GM12878 (cell line): ENCODE measurements around the gene GNG12. TPM values are rescaled to one million over a fixed set of nuclear protein-coding genes. Genes with fewer than 3 reads are reported as not detected.

Source experiments
- ATAC-seq: fragments of 200-7000 bp; cut with Tn5 transposase; 3 replicates; pipeline ENCODE4 v1.9.1; 2020; ENCODE audit warnings: mild to moderate bottlenecking, moderate library complexity
- BruUV-seq: library from RNA; stranded (reverse); fragments of 400-500 nt; replicated peaks from 2 replicates; lab custom pipeline; 2021; lab: Mats Ljungman, UMichigan
- CTCF ChIA-PET: fragments of 300-600 bp; sonication (Branson Sonifier 250); formaldehyde crosslinking; extraction: SDS; loops from one replicate; lab custom pipeline; 2021; ENCODE audit warnings: inconsistent platforms; lab: Yijun Ruan, JAX
- POLR2A ChIA-PET: fragments of 350-600 bp; formaldehyde crosslinking; extraction: SDS; loops from one replicate; lab custom pipeline; 2021; ENCODE audit warnings: inconsistent platforms; lab: Charles Lee
- RAD21 ChIA-PET: fragments of 300-600 bp; sonication (Branson Sonifier 250); formaldehyde crosslinking; loops from one replicate; lab custom pipeline; 2023; ENCODE audit warnings: antibody characterized with exemption; ENCODE audit not compliant: unreplicated experiment; lab: Charles Lee
- SMC1A ChIA-PET: fragments of 300-600 bp; sonication (Branson Sonifier 250); formaldehyde crosslinking; loops from one replicate; lab custom pipeline; 2023; ENCODE audit not compliant: unreplicated experiment, uncharacterized antibody; lab: Charles Lee
- DNase-seq: peaks from one replicate; pipeline ENCODE4 v3.0.0-alpha.2; 2011; ENCODE audit warnings: low read depth, low spot score
- FAIRE-seq: peaks from 3 replicates; lab custom pipeline; 2011; peaks lifted over from hg19 to GRCh38; lab: Jason Lieb, UNC
- H2AFZ ChIP-seq: 2 replicates; pipeline ENCODE4 v1.6.0; 2011; ENCODE audit warnings: low read depth, low read length, control low read depth; ENCODE audit not compliant: control insufficient read depth
- H3K27ac ChIP-seq: 2 replicates; pipeline ENCODE4 v1.5.1; 2011; ENCODE audit warnings: control low read depth; ENCODE audit not compliant: control insufficient read depth, insufficient read depth
- H3K27me3 ChIP-seq, 2 experiments: replicated peaks in 1 of 2; 2 replicates each; pipeline versions ENCODE4 v1.6.0 to v1.6.1; 2011; ENCODE audit warnings: low read length in 1 of 2; ENCODE audit not compliant: control insufficient read depth in 2 of 2, insufficient read depth in 2 of 2
- H3K36me3 ChIP-seq, 2 experiments: 2 replicates each; pipeline ENCODE4 v1.5.1; 2011; ENCODE audit warnings: low read length in 1 of 2; ENCODE audit not compliant: control insufficient read depth in 2 of 2, insufficient read depth in 2 of 2
- H3K4me1 ChIP-seq: 2 replicates; pipeline ENCODE4 v1.6.1; 2011; ENCODE audit warnings: mild to moderate bottlenecking, low read length, moderate library complexity, mixed read lengths; ENCODE audit not compliant: control insufficient read depth, insufficient read depth
- H3K4me2 ChIP-seq: 2 replicates; pipeline ENCODE4 v1.6.0; 2011; ENCODE audit warnings: control low read depth; ENCODE audit not compliant: control insufficient read depth, insufficient read depth
- H3K4me3 ChIP-seq: fragments of 200-600 bp; sonication (generic); 2 replicates; pipeline ENCODE4 v1.5.1; 2016
- H3K79me2 ChIP-seq: 2 replicates; pipeline ENCODE4 v1.6.0; 2011; ENCODE audit warnings: low read length; ENCODE audit not compliant: control insufficient read depth, insufficient read depth
- H3K9ac ChIP-seq: 2 replicates; pipeline ENCODE4 v1.8.0; 2011; ENCODE audit warnings: low read length, control low read depth, mixed read lengths; ENCODE audit not compliant: control insufficient read depth, insufficient read depth
- H3K9me3 ChIP-seq: replicated peaks from 3 replicates; pipeline ENCODE4 v1.5.1; 2011; ENCODE audit warnings: mild to moderate bottlenecking, low read length; ENCODE audit not compliant: control insufficient read depth, insufficient read depth
- H4K20me1 ChIP-seq: 2 replicates; pipeline ENCODE4 v1.6.0; 2011; ENCODE audit not compliant: control insufficient read depth, insufficient read depth
- BCL3 ChIP-seq: IDR thresholded peaks from 2 replicates; pipeline ENCODE4 v1.6.1; 2011; ENCODE audit warnings: borderline replicate concordance, low read depth, mild to moderate bottlenecking, moderate library complexity, low read length; ENCODE audit not compliant: insufficient read depth, poor library complexity, severe bottlenecking
- BCLAF1 ChIP-seq: fragments of 450-650 bp; IDR thresholded peaks from 2 replicates; pipeline ENCODE4 v1.6.1; 2017; ENCODE audit warnings: antibody characterized with exemption, mild to moderate bottlenecking, moderate library complexity
- E2F4 ChIP-seq: IDR thresholded peaks from 2 replicates; pipeline ENCODE4 v1.6.1; 2012; ENCODE audit warnings: low read depth, low read length, improper control_type of control experiment
- ELK1 ChIP-seq: IDR thresholded peaks from 2 replicates; pipeline ENCODE4 v1.6.1; 2012; ENCODE audit warnings: low read depth, low read length, improper control_type of control experiment
- EP300 ChIP-seq, 2 experiments: fragments of 150-350 bp in 1 of 2; IDR thresholded peaks; 2 replicates each; pipeline ENCODE4 v1.6.1; 2011 to 2012; ENCODE audit warnings: low read depth in 2 of 2, low read length in 2 of 2, borderline replicate concordance in 1 of 2, improper control_type of control experiment in 1 of 2, inconsistent platforms in 1 of 2; ENCODE audit not compliant: control insufficient read depth in 1 of 2
- NFXL1 ChIP-seq: fragments of 450-650 bp; IDR thresholded peaks from 2 replicates; pipeline ENCODE4 v1.6.1; 2017; ENCODE audit warnings: antibody characterized with exemption, mild to moderate bottlenecking, borderline replicate concordance
- POLR2AphosphoS5 ChIP-seq: IDR thresholded peaks from 2 replicates; pipeline ENCODE4 v1.6.1; 2011; ENCODE audit warnings: mild to moderate bottlenecking, low read length, inconsistent platforms
- USF1 ChIP-seq: IDR thresholded peaks from 2 replicates; pipeline ENCODE4 v1.6.1; 2011; ENCODE audit warnings: borderline replicate concordance, low read depth, mild to moderate bottlenecking, moderate library complexity, mixed read lengths, low read length; ENCODE audit not compliant: insufficient read depth; ENCODE audit errors: extremely low read length
- ZBTB4 ChIP-seq: fragments of 450-650 bp; formaldehyde crosslinking; IDR thresholded peaks from 2 replicates; pipeline ENCODE4 v1.4.0; 2022; ENCODE audit warnings: mild to moderate bottlenecking, moderate library complexity
- WGBS: methylation state at CpG from one replicate; pipeline ENCODE4 v1.1.6; 2016; ENCODE audit warnings: low lambda C conversion rate; ENCODE audit not compliant: insufficient replicate concordance, insufficient coverage; ENCODE audit errors: missing lambda C conversion rate; 5-methylcytosine and 5-hydroxymethylcytosine counted together
- in situ Hi-C: fragments of 300-500 bp; cut with MboI; formaldehyde crosslinking; loops from 9 replicates; pipeline ENCODE4 v1.14.3; 2018; ENCODE audit warnings: mixed read lengths
- intact Hi-C: fragments of 100-400 bp; cut with micrococcal nuclease; formaldehyde crosslinking; loops from one replicate; pipeline ENCODE4 v1.14.2; 2022; ENCODE audit not compliant: unreplicated experiment
- polyA plus RNA-seq, 11 experiments: library from polyadenylated mRNA; depleted of rRNA in 4 of 11; unstranded in 6 of 11; stranded (reverse) in 5 of 11; fragments of >200 nt; fragmentation: Nextera tagmentation in 4 of 11; fragmentation: Illumina TruSeq in 1 of 11; extraction: Ambion mirVana in 4 of 11; extraction: Trizol in 1 of 11; gene quantifications; 1 replicate in 1 of 11; 2 replicates in 10 of 11; pipeline versions ENCODE4 v1.2.1 to v1.2.3, GENCODE V29; 2011 to 2016; ENCODE audit warnings: inconsistent platforms in 2 of 11, missing spikeins in 2 of 11, low read depth in 1 of 11
- total RNA-seq, 4 experiments: library from RNA; depleted of rRNA in 3 of 4; stranded (reverse); fragments of >200 nt in 3 of 4; fragmentation: Illumina TruSeq in 1 of 4; extraction: Trizol in 1 of 4; gene quantifications; 2 replicates each; pipeline versions ENCODE4 v1.2.1 to v1.2.3, GENCODE V29; 2013 to 2021

Gene GNG12
- total and polyA plus RNA-seq, 10 of the 15 experiments (the other 5 are each of a cell fraction or from before 2014, with no cell fraction given), result 0.22 to 32.8 (median 0.35) TPM

- no peak for TF ChIP-seq POLR2AphosphoS5
- TF ChIP-seq EP300 (IDR thresholded peaks at IDR 0.05; ENCODE audit: borderline replicate concordance in 1 of 2, control insufficient read depth in 1 of 2, low read depth in 2 of 2, low read length in 2 of 2), result no peak
- no peak for TF ChIP-seq ELK1
- no peak for TF ChIP-seq ZBTB4 (CRISPR knock-in tag)
- TF ChIP-seq, all 136 proteins: peak for 0
These were observed 170.4 kb downstream of the GNG12 start (continued) for GRCh38 chr1:67662884-67663283.

GRCh38 chr1:67659229-67659628 is 174.0 kb downstream of the GNG12 start:
- intact Hi-C loops (no loop called here), in situ Hi-C loops (no loop called here)
- WGBS, result 29% methylated on average over 2 of the region's 2 CpGs
- Histone ChIP-seq H3K27ac (no peak overlapping the region), H3K4me1 (no peaks in the 10 kb centered on the region), H3K79me2 (no peaks in the 10 kb centered on the region), H3K4me3 (no peak overlapping the region), H2AFZ (no peak overlapping the region), H3K4me2 (no peak overlapping the region), H3K27me3 (no peaks in the 10 kb centered on the region; a peak in 1 of 4 replicates), H3K36me3 (no peaks in the 10 kb centered on the region), H3K9me3 (no peaks in the 10 kb centered on the region), H3K9ac (no peak overlapping the region), H4K20me1 (no peaks in the 10 kb centered on the region)
- ChIA-PET CTCF (interaction anchor here (1.0 to 1.8 kb wide), 2 partner anchors 9 to 98 kb away, joined by 4 to 5 read pairs; no protein-coding TSS in a partner anchor), SMC1A (interaction anchor here (0.8 to 1.8 kb wide), 4 partner anchors 12 to 25 kb away, joined by 3 to 5 read pairs (median 3); no protein-coding TSS in a partner anchor), POLR2A (no interaction called here), RAD21 (interaction anchor here (0.7 to 0.8 kb wide), 2 partner anchors 26 to 101 kb away, joined by 3 to 4 read pairs; partner anchors contain the start of gene GADD45A)
- DNase-seq (no peak), ATAC-seq (no peak), FAIRE-seq (no peak)
- BruUV-seq, result no TSS peak
- TF ChIP-seq E2F4 (no peak), USF1 (no peak), BCL3 (no peak), NFXL1 (no peak), BCLAF1 (no peak)
